Neural cell (in vitro differentiated cells): ENCODE data around the gene SRSF5.

Experiments used
- EP300 ChIP-seq: fragments of 450-650 bp; conservative IDR thresholded peaks from 2 replicates; pipeline ENCODE4 v1.6.1; 2014; ENCODE audit warnings: antibody characterized with exemption, mild to moderate bottlenecking, moderate library complexity; ENCODE audit not compliant: poor library complexity, severe bottlenecking
- EZH2 ChIP-seq: fragments of 200-600, 300-800 bp; shearing (Covaris generic), sonication (generic); IDR thresholded peaks from 2 replicates; pipeline ENCODE4 v1.6.1; 2014; ENCODE audit warnings: antibody characterized with exemption, low read length, borderline replicate concordance, mild to moderate bottlenecking; ENCODE audit not compliant: insufficient read depth, poor library complexity, severe bottlenecking
- POLR2AphosphoS5 ChIP-seq: IDR thresholded peaks from 2 replicates; pipeline ENCODE4 v1.6.1; 2012
- TF ChIP-seq, protein P1 (sequence below): fragments of 450-650 bp; IDR thresholded peaks from 2 replicates; pipeline ENCODE4 v1.5.1; 2014; ENCODE audit warnings: antibody characterized with exemption, mild to moderate bottlenecking, moderate library complexity; ENCODE audit not compliant: poor library complexity, severe bottlenecking

DNA sequence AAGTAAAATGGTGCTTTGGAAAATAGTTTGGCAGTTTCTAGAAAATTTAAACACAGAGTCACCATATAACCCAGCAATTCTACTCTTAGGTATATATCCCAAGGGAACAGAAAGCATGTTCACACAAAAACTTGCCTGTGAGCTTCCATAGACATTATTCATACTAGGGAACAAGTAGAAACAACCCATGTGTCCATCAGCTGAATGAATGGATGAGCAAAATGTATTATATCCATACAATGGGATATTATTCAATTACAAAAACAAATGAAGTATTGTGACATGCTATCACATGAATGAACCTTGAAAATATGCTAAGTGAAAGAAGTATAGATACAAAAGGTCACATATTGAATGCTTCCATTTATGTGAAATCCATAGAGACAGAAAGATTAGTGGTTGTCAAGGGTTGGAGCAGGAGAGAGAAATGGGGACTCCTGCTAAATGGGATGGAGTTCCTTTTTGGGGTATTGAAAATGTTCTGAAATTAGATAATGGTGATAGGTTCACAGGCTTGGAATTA lies 22.2 kb downstream of the SRSF5 start:
- TF ChIP-seq, protein P1, sequence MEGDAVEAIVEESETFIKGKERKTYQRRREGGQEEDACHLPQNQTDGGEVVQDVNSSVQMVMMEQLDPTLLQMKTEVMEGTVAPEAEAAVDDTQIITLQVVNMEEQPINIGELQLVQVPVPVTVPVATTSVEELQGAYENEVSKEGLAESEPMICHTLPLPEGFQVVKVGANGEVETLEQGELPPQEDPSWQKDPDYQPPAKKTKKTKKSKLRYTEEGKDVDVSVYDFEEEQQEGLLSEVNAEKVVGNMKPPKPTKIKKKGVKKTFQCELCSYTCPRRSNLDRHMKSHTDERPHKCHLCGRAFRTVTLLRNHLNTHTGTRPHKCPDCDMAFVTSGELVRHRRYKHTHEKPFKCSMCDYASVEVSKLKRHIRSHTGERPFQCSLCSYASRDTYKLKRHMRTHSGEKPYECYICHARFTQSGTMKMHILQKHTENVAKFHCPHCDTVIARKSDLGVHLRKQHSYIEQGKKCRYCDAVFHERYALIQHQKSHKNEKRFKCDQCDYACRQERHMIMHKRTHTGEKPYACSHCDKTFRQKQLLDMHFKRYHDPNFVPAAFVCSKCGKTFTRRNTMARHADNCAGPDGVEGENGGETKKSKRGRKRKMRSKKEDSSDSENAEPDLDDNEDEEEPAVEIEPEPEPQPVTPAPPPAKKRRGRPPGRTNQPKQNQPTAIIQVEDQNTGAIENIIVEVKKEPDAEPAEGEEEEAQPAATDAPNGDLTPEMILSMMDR = no peak
- TF ChIP-seq EZH2 (no peak), EP300 (no peak), POLR2AphosphoS5 (no peak)
